K562 (cell line): ENCODE measurements around the gene PNKD. TPM values are rescaled to one million over a fixed set of nuclear protein-coding genes. Genes with fewer than 3 reads are reported as not detected.

Source experiments
- BRD4 ChIP-seq: fragments of 200-600 bp; sonication (generic); IDR thresholded peaks from 2 replicates; pipeline ENCODE4 v1.6.1; 2017; ENCODE audit warnings: inconsistent platforms
- MEF2D ChIP-seq: conservative IDR thresholded peaks from 2 replicates; pipeline ENCODE4 v1.6.1; 2016; ENCODE audit warnings: low read depth, missing genetic modification characterization, missing compliant biosample characterization
- NCOA6 ChIP-seq: fragments of 450-650 bp; IDR thresholded peaks from 2 replicates; pipeline ENCODE4 v1.6.1; 2017; ENCODE audit warnings: mild to moderate bottlenecking
- SAP30 ChIP-seq: fragments of 200-600 bp; sonication (generic); IDR thresholded peaks from 2 replicates; pipeline ENCODE4 v1.6.1; 2012; ENCODE audit warnings: borderline replicate concordance, low read depth, mild to moderate bottlenecking, moderate library complexity, low read length, control low read depth, inconsistent platforms; ENCODE audit not compliant: insufficient read depth, poor library complexity, severe bottlenecking
- SRSF9 ChIP-seq: fragments of 200-400 bp; formaldehyde crosslinking; IDR thresholded peaks from 2 replicates; pipeline ENCODE4 v1.6.1; 2017; ENCODE audit warnings: low read depth, low read length, borderline replicate concordance
- TCF7L2 ChIP-seq: fragments of 150-350 bp; IDR thresholded peaks from 2 replicates; pipeline ENCODE4 v1.6.1; 2016; ENCODE audit warnings: low read depth, mild to moderate bottlenecking, low read length, moderate library complexity
- ZBTB7A ChIP-seq: IDR thresholded peaks from 2 replicates; pipeline ENCODE4 v1.6.1; 2011; ENCODE audit warnings: low read depth, mild to moderate bottlenecking, low read length, moderate library complexity, borderline replicate concordance; ENCODE audit not compliant: control insufficient read depth
- ZNF143 ChIP-seq: sonication (generic); formaldehyde crosslinking; IDR thresholded peaks from 2 replicates; pipeline ENCODE4 v1.9.0; 2022; ENCODE audit warnings: mild to moderate bottlenecking, missing genetic modification reagents
- ZNF785 ChIP-seq: fragments of 250-450 bp; sonication (Bioruptor Pico); IDR thresholded peaks from 2 replicates; pipeline ENCODE4 v1.4.0; 2020; ENCODE audit warnings: mild to moderate bottlenecking
- polyA plus RNA-seq, 8 experiments: library from polyadenylated mRNA; depleted of rRNA in 4 of 8; stranded (reverse) in 5 of 8; unstranded in 3 of 8; fragments of >200 nt; fragmentation: Nextera tagmentation in 2 of 8; fragmentation: Illumina TruSeq in 1 of 8; extraction: Ambion mirVana in 2 of 8; extraction: Trizol in 1 of 8; gene quantifications; 2 replicates each; pipeline versions ENCODE4 v1.2.1 to v1.2.3, GENCODE V29; 2011 to 2014; ENCODE audit warnings: inconsistent platforms in 1 of 8, missing spikeins in 1 of 8
- total RNA-seq, 7 experiments: library from RNA; depleted of rRNA in 6 of 7; stranded (reverse); fragments of >200 nt in 6 of 7; fragmentation: Illumina TruSeq in 2 of 7; extraction: Trizol in 2 of 7; gene quantifications; 2 replicates each; pipeline versions ENCODE4 v1.2.1 to v1.2.3, GENCODE V29; 2011 to 2021; ENCODE audit warnings: low replicate concordance in 1 of 7
- TF ChIP-seq, protein P1 (sequence below), 2 experiments: fragments of 450-650 bp; formaldehyde crosslinking in 1 of 2; IDR thresholded peaks; 2 replicates each; pipeline versions ENCODE4 v1.4.0 to v1.6.1; 2014 to 2020; ENCODE audit warnings: mild to moderate bottlenecking in 2 of 2, borderline replicate concordance in 1 of 2, low read depth in 1 of 2
- TF ChIP-seq, protein P2 (sequence below): IDR thresholded peaks from 3 replicates; pipeline ENCODE4 v1.6.1; 2011; ENCODE audit warnings: borderline replicate concordance, mild to moderate bottlenecking; ENCODE audit not compliant: insufficient read length, insufficient read depth

The PNKD gene
- total and polyA plus RNA-seq, 9 of the 15 experiments (the other 6 are each of a cell fraction or from before 2014, with no cell fraction given): 26.0 to 105 (median 60.1) TPM

- TF ChIP-seq, protein P1, sequence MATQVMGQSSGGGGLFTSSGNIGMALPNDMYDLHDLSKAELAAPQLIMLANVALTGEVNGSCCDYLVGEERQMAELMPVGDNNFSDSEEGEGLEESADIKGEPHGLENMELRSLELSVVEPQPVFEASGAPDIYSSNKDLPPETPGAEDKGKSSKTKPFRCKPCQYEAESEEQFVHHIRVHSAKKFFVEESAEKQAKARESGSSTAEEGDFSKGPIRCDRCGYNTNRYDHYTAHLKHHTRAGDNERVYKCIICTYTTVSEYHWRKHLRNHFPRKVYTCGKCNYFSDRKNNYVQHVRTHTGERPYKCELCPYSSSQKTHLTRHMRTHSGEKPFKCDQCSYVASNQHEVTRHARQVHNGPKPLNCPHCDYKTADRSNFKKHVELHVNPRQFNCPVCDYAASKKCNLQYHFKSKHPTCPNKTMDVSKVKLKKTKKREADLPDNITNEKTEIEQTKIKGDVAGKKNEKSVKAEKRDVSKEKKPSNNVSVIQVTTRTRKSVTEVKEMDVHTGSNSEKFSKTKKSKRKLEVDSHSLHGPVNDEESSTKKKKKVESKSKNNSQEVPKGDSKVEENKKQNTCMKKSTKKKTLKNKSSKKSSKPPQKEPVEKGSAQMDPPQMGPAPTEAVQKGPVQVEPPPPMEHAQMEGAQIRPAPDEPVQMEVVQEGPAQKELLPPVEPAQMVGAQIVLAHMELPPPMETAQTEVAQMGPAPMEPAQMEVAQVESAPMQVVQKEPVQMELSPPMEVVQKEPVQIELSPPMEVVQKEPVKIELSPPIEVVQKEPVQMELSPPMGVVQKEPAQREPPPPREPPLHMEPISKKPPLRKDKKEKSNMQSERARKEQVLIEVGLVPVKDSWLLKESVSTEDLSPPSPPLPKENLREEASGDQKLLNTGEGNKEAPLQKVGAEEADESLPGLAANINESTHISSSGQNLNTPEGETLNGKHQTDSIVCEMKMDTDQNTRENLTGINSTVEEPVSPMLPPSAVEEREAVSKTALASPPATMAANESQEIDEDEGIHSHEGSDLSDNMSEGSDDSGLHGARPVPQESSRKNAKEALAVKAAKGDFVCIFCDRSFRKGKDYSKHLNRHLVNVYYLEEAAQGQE (IDR thresholded peaks at IDR 0.05; ENCODE audit: borderline replicate concordance): no peak
- TF ChIP-seq, protein P1 (CRISPR knock-in tag; IDR thresholded peaks at IDR 0.05; ENCODE audit: low read depth): no peak
- TF ChIP-seq ZNF143 (CRISPR knock-in tag): no peak
- no peak for TF ChIP-seq ZBTB7A
- no peak for TF ChIP-seq BRD4
- no peak for TF ChIP-seq NCOA6
- no peak for TF ChIP-seq SRSF9
- TF ChIP-seq ZNF785 (CRISPR knock-in tag): no peak
- TF ChIP-seq, protein P2, sequence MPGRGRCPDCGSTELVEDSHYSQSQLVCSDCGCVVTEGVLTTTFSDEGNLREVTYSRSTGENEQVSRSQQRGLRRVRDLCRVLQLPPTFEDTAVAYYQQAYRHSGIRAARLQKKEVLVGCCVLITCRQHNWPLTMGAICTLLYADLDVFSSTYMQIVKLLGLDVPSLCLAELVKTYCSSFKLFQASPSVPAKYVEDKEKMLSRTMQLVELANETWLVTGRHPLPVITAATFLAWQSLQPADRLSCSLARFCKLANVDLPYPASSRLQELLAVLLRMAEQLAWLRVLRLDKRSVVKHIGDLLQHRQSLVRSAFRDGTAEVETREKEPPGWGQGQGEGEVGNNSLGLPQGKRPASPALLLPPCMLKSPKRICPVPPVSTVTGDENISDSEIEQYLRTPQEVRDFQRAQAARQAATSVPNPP: no peak
- TF ChIP-seq MEF2D (tag): no peak
- TF ChIP-seq SAP30: no peak
- TF ChIP-seq TCF7L2: no peak
These were observed 7.6 kb downstream of the PNKD start (continued) for GRCh38 chr2:218277921-218278320.
